Stimulated activated CD8-positive, alpha-beta memory T cell treated with anti-CD3 and anti-CD28 coated beads, Interleukin-15, amount 100 ng/mL, for 4 hours (primary cell): ENCODE results near the gene MEF2D.

Experiments used
- DNase-seq, 2 donors: peaks; one replicate each; pipeline ENCODE4 v3.0.0-alpha.2; 2020; ENCODE audit warnings: low read depth in 2 of 2

MEF2D gene

GRCh38 chr1:156524481-156524869, 23.9 kb upstream of the MEF2D start:
- DNase-seq: no peak

- DNase-seq: no peak
These were observed 23.4 kb upstream of the MEF2D start for GRCh38 chr1:156523801-156524480.

GRCh38 chr1:156522443-156522970, 21.9 kb upstream of the MEF2D start:
- DNase-seq: no peak

- no peak for DNase-seq
These were observed 17.2 kb upstream of the MEF2D start for GRCh38 chr1:156517748-156518147.

GRCh38 chr1:156516821-156517220, 16.2 kb upstream of the MEF2D start:
- DNase-seq: no peak

GRCh38 chr1:156515956-156516355, 15.4 kb upstream of the MEF2D start:
- no peak for DNase-seq

GRCh38 chr1:156513185-156513584, 12.6 kb upstream of the MEF2D start:
- no peak for DNase-seq

GRCh38 chr1:156511644-156512043, 11.1 kb upstream of the MEF2D start:
- no peak for DNase-seq

- DNase-seq: no peak
These were observed 10.1 kb upstream of the MEF2D start for GRCh38 chr1:156510709-156511108.

- no peak for DNase-seq
These were observed 9.0 kb upstream of the MEF2D start for GRCh38 chr1:156509424-156510034.

- no peak for DNase-seq
These were observed 8.3 kb upstream of the MEF2D start for GRCh38 chr1:156508955-156509234.

- no peak for DNase-seq
These were observed 7.8 kb upstream of the MEF2D start for GRCh38 chr1:156508205-156508954.

GRCh38 chr1:156506450-156506849, 5.9 kb upstream of the MEF2D start:
- no peak for DNase-seq

GRCh38 chr1:156505679-156506298, 5.2 kb upstream of the MEF2D start:
- no peak for DNase-seq

- DNase-seq: peak; percentile 97
These were observed 4.5 kb upstream of the MEF2D start for GRCh38 chr1:156504821-156505678.

- no peak for DNase-seq
These were observed 3.9 kb upstream of the MEF2D start for GRCh38 chr1:156504438-156504813.

- DNase-seq: no peak
These were observed 3.3 kb upstream of the MEF2D start for GRCh38 chr1:156503698-156504437.

GRCh38 chr1:156502894-156503697, 2.5 kb upstream of the MEF2D start:
- DNase-seq: no peak

GRCh38 chr1:156502391-156502893, 1.9 kb upstream of the MEF2D start:
- no peak for DNase-seq
